ENCODE data around the gene PHLDB2. TPM values are rescaled to one million over a fixed set of nuclear protein-coding genes. Genes with fewer than 3 reads are reported as not detected.

PHLDB2 gene
- total and polyA plus RNA-seq, 2 of the 4 experiments (the other 2 are of a cell fraction) = 10.6 to 28.7 TPM

DNA sequence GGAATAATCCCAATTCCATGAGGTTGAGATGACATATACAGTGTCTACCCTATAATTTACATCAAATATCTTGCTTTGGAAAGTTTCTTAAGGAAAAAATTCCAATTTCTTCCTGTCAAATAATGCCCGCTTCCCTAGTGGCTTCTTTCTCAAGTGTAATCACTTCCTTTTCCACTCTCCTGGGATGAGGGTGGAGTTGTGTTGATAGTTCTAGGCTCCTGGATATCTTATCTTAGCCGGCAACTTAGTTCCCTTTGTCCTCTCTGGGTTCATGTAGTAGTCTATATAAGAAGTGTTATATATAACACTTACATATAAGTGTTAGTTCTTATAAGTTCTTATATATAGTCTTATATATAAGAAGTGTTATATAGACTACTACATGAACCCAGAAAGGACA, 150.6 kb downstream of the PHLDB2 start:
- Histone ChIP-seq H2AK5ac (ENCODE audit: low read depth, low read length) (no peak overlapping the region), H3K23ac (ENCODE audit: low read depth, low read length) (no peak overlapping the region), H3K4me3 (ENCODE audit: insufficient read depth, low read depth, low read length) (no peak overlapping the region), H3K14ac (replicated peaks; ENCODE audit: low read depth, low read length) (no peak overlapping the region), H2BK15ac (ENCODE audit: low read depth, low read length) (no peak overlapping the region), H3K27ac (ENCODE audit: insufficient read depth, low read length) (no peak overlapping the region), H2BK5ac (ENCODE audit: low read depth, low read length, poor library complexity, severe bottlenecking) (no peak overlapping the region), H4K20me1 (ENCODE audit: insufficient read depth, low read length) (no peaks in the 10 kb centered on the region), H3K27me3 (ENCODE audit: control insufficient read depth, insufficient read depth, low read length) (no peaks in the 10 kb centered on the region), H2AK9ac (replicated peaks; ENCODE audit: low read depth, low read length, poor library complexity) (no peak overlapping the region), H3K79me1 (ENCODE audit: low read depth in 1 of 2, low read length in 2 of 2) (no peaks in the 10 kb centered on the region), H3K4me2 (ENCODE audit: low read depth, low read length) (no peak overlapping the region), H3K36me3 (ENCODE audit: control insufficient read depth, insufficient read depth, low read length) (no peaks in the 10 kb centered on the region), H2AFZ (replicated peaks; ENCODE audit: low read length, poor library complexity) (no peak overlapping the region), H3K56ac (ENCODE audit: extremely low read depth, insufficient read depth, low read length) (no peak overlapping the region), H4K91ac (ENCODE audit: insufficient read depth, low read depth, low read length) (no peak overlapping the region), H2BK20ac (ENCODE audit: low read depth, low read length) (no peak overlapping the region), H3K9me1 (ENCODE audit: insufficient read depth, low read length) (no peaks in the 10 kb centered on the region), H3K4me1 (ENCODE audit: control insufficient read depth, insufficient read depth, low read length) (peaks cover 8% of the 10 kb centered on the region), H4K5ac (ENCODE audit: low read depth, low read length) (no peak overlapping the region), H3K9me3 (ENCODE audit: control insufficient read depth, insufficient read depth, low read length) (no peaks in the 10 kb centered on the region), H2BK120ac (ENCODE audit: low read depth, low read length) (no peak overlapping the region), H4K8ac (ENCODE audit: low read depth in 2 of 2, low read length in 2 of 2) (no peak overlapping the region), H3K4ac (ENCODE audit: low read depth, low read length) (no peak overlapping the region), H3K18ac (ENCODE audit: low read depth, low read length) (no peak overlapping the region), H3K9ac (ENCODE audit: low read depth, low read length) (no peak overlapping the region)
- no CpG with 5 or more reads among the region's 2 CpGs for WGBS, 2 experiments (ENCODE audit: extremely low coverage in 2 of 2, insufficient read length in 1 of 2)
- POLR2A ChIA-PET (ENCODE audit: unreplicated experiment) = no interaction called here
- CTCF ChIA-PET = interaction anchor here (1.6 kb wide), 1 partner anchor 20 kb away, joined by 5 read pairs; no protein-coding TSS in a partner anchor
- ATAC-seq (ENCODE audit: low read depth) (no peak), DNase-seq (no peak)
- intact Hi-C loops (cut with micrococcal nuclease) = no loop called here
- in situ Hi-C loops (cut with MboI; ENCODE audit: low sequenced_read_pairs) = no loop called here
- dilution Hi-C loops (cut with HindIII; ENCODE audit: low sequenced_read_pairs, unreplicated experiment) = no loop called here
- no peak for TF ChIP-seq BHLHE40 (IDR thresholded peaks at IDR 0.05; ENCODE audit: low read depth, low read length)
- no peak for TF ChIP-seq MXI1 (IDR thresholded peaks at IDR 0.05; ENCODE audit: borderline replicate concordance, low read depth, low read length)
- no peak for TF ChIP-seq SMC3 (IDR thresholded peaks at IDR 0.05; ENCODE audit: low read depth, low read length)
- TF ChIP-seq, protein P1, sequence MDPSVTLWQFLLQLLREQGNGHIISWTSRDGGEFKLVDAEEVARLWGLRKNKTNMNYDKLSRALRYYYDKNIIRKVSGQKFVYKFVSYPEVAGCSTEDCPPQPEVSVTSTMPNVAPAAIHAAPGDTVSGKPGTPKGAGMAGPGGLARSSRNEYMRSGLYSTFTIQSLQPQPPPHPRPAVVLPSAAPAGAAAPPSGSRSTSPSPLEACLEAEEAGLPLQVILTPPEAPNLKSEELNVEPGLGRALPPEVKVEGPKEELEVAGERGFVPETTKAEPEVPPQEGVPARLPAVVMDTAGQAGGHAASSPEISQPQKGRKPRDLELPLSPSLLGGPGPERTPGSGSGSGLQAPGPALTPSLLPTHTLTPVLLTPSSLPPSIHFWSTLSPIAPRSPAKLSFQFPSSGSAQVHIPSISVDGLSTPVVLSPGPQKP (IDR thresholded peaks at IDR 0.05; ENCODE audit: borderline replicate concordance, low read depth, low read length) = no peak
- no peak for TF ChIP-seq CEBPB (IDR thresholded peaks at IDR 0.05; ENCODE audit: low read depth, low read length)
- no TSS peak for BruUV-seq (replicated peaks)

Measured in IMR-90 (cell line).